Right cardiac atrium (tissue), 5 donors: Measurements from ENCODE around the gene FHIT. TPM values are rescaled to one million over a fixed set of nuclear protein-coding genes. Genes with fewer than 3 reads are reported as not detected.

ENCODE experiments used
- ATAC-seq, 2 donors: fragments of 200-7000 bp; cut with Tn5 transposase; one replicate each; pipeline versions ENCODE4 v1.8.0 to v1.9.1; 2020; ENCODE audit warnings: moderate library complexity in 2 of 2, mild to moderate bottlenecking in 1 of 2
- DNase-seq, 3 donors: peaks; one replicate each; pipeline ENCODE4 v3.0.0-alpha.2; 2020
- H3K27ac ChIP-seq: one replicate; pipeline ENCODE4 v1.5.1; 2013; ENCODE audit warnings: mild to moderate bottlenecking, low read length, control low read depth, moderate library complexity
- H3K27me3 ChIP-seq: one replicate; pipeline ENCODE4 v1.6.1; 2013; ENCODE audit not compliant: control insufficient read depth, insufficient read depth
- H3K4me1 ChIP-seq: one replicate; pipeline ENCODE4 v1.6.1; 2013; ENCODE audit warnings: low read length; ENCODE audit not compliant: control insufficient read depth, insufficient read depth
- H3K4me3 ChIP-seq: one replicate; pipeline ENCODE4 v1.5.1; 2013; ENCODE audit warnings: low read length, control low read depth
- H3K9me3 ChIP-seq: one replicate; pipeline ENCODE4 v1.6.1; 2013; ENCODE audit warnings: low read length; ENCODE audit not compliant: control insufficient read depth
- WGBS: extraction: QIAGEN DNeasy Blood & Tissue Kit; methylation state at CpG from one replicate; pipeline ENCODE4 v1.1.7; 2013; 5-methylcytosine and 5-hydroxymethylcytosine counted together
- intact Hi-C, 4 donors: fragments of 100-400 bp; cut with DNase I; formaldehyde crosslinking; loops; one replicate each; pipeline versions ENCODE4 v1.11.0 to v1.14.0; 2022 to 2023
- polyA plus RNA-seq: library from polyadenylated mRNA; stranded (reverse); fragments of 200-250 nt; gene quantifications from one replicate; pipeline ENCODE4 v1.2.3, GENCODE V29; 2013
- total RNA-seq, 4 donors: library from RNA; stranded (reverse); fragmentation: NEBNext Ultra II Directional; extraction: Animal tissue kit (Norgen Biotek cat#: 25700); gene quantifications; one replicate each; pipeline ENCODE4 v1.2.1, GENCODE V29; 2021
- donor health status: healthy with polysubstance abuse.
- donor health status: DM: no; HTN: yes; CAD: no.
- donor health status: DM: no; HTN: no; CAD: no.
- donor health status: DM: no; HTN: yes; CAD: no; lungs with severe emphysema.
- donor health status: DM: yes; HTN: yes; CAD: no.

The FHIT gene
- total and polyA plus RNA-seq, 5 donors, result 16.5 to 25.8 (median 21.4) TPM

DNA sequence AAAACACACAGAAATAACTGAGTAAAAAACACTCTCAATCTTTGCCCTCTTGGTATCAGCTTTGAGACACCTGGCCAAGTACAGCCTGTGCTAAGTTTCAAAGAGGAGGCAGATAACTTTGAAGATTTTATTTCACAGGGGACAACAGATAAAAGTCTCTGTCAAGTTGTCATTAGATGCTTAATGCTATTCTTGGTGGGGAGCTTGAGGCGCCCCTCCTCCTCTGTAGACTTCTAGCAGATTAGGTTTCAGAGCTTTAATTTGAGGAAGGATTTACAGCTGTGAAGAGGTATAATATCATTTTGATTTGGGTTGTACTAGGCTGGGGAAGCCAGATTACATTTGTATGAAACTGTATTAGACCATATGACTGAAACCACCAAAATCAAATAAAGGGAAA is 620.3 kb downstream of the FHIT start:
- Histone ChIP-seq H3K27me3 (no peaks in the 10 kb centered on the region), H3K27ac (no peak overlapping the region), H3K4me1 (no peaks in the 10 kb centered on the region), H3K9me3 (no peaks in the 10 kb centered on the region), H3K4me3 (no peak overlapping the region)
- intact Hi-C loops, result no loop called here
- DNase-seq, result no peak
- WGBS, result 81% methylated on average over 1 of the region's 1 CpG
- ATAC-seq, result no peak

- ATAC-seq, result no peak
- no peaks in the 10 kb centered on the region for H3K4me1 ChIP-seq
- WGBS, result 61% methylated on average over 2 of the region's 2 CpGs
These were observed 621.4 kb downstream of the FHIT start for GRCh38 chr3:60629816-60630215.

GRCh38 chr3:60622349-60622748 is 628.9 kb downstream of the FHIT start:
- Histone ChIP-seq H3K9me3 (no peaks in the 10 kb centered on the region), H3K27ac (no peak overlapping the region), H3K4me3 (no peak overlapping the region), H3K4me1 (no peaks in the 10 kb centered on the region), H3K27me3 (no peaks in the 10 kb centered on the region)
- WGBS, result 23% methylated on average over 1 of the region's 1 CpG
- no peak for DNase-seq
- intact Hi-C loops, result no loop called here
- ATAC-seq, result no peak

More at GRCh38 chr3:60629816-60630215, 621.4 kb downstream of the FHIT start:
- Histone ChIP-seq H3K27ac (no peak overlapping the region), H3K27me3 (no peaks in the 10 kb centered on the region), H3K9me3 (no peaks in the 10 kb centered on the region), H3K4me3 (no peak overlapping the region)
- DNase-seq, result no peak
- intact Hi-C loops, result no loop called here

- H3K27me3 ChIP-seq, result no peaks in the 10 kb centered on the region
- intact Hi-C loops, result no loop called here
- no peak for ATAC-seq
- H3K4me3 ChIP-seq, result no peak overlapping the region
- H3K9me3 ChIP-seq, result no peaks in the 10 kb centered on the region
- H3K27ac ChIP-seq, result no peak overlapping the region
- WGBS, result 77% methylated on average over 2 of the region's 2 CpGs
- H3K4me1 ChIP-seq, result no peaks in the 10 kb centered on the region
- DNase-seq, result no peak
These were observed 634.1 kb downstream of the FHIT start for GRCh38 chr3:60617188-60617587.

DNA sequence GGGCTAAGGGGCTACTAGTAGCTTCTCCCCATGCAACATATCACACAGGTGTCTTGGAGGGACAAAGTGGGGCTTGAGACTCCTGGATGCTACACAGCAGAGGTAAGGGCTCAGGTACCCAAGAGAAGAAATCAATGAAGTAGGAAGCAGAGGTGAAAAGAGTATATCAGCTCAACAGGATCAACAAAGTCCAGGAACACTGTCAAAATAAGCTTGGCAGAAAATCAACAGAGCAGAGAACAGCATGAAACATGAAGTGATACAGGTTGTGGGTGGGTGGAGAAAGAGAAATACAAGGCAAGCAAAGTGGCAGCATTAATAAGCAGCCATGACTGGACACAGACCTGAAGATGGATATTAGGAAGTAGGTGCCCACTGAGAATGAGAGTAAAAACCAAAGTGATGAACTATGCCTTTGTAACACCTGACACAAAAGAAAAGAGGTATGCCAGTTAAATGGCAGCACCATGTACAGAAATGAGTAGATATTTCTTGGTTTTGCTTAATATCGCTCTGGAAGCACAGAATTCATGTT is 637.4 kb downstream of the FHIT start:
- ATAC-seq, result no peak
- H3K9me3 ChIP-seq, result no peaks in the 10 kb centered on the region
- no peaks in the 10 kb centered on the region for H3K27me3 ChIP-seq
- intact Hi-C loops, result no loop called here
- WGBS, result 82% methylated on average over 1 of the region's 1 CpG
- no peak for DNase-seq
- H3K4me3 ChIP-seq, result no peak overlapping the region
- no peak overlapping the region for H3K27ac ChIP-seq
- no peaks in the 10 kb centered on the region for H3K4me1 ChIP-seq

DNA sequence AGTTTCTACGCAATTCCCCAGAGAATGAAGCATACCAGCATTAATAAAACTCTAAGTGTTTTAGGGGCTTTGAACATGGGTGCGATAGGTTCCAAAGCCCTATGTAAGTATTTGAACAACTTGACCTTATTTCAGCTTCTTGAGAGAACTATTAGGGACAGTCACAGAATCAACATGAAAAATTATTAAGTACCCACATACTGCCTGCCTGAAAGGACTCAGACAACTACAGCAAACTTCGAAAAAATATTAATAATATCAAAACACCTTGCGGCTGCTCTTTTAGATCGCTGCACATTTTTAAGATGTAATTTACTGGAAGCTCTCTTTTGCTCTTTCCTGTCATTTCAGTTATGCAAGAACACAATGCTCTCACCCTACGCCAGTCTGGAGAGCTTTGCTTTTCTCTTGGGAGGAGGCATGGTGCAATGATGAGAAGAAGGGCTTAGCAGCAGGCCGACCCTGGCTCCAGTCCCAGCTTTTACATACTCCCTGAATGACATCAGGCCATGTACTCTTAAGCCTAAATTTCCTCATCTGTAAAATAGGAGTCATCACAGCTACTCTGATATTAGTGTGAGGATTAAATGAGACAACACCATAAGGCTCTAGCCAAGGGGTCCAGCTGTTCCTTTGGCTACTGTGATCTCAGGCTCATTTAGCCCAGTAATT is 640.7 kb downstream of the FHIT start:
- peak; percentile 77 to 90 (median 87) for DNase-seq
- no peaks in the 10 kb centered on the region for H3K9me3 ChIP-seq
- WGBS, result 64% methylated on average over 7 of the region's 7 CpGs
- intact Hi-C loops, result no loop called here
- H3K27me3 ChIP-seq, result no peaks in the 10 kb centered on the region
- H3K27ac ChIP-seq, result no peak overlapping the region
- no peaks in the 10 kb centered on the region for H3K4me1 ChIP-seq
- H3K4me3 ChIP-seq, result no peak overlapping the region
- ATAC-seq, result peak; percentile 90 to 95

- Histone ChIP-seq H3K4me1 (no peaks in the 10 kb centered on the region), H3K9me3 (no peaks in the 10 kb centered on the region), H3K27ac (no peak overlapping the region), H3K4me3 (no peak overlapping the region), H3K27me3 (no peaks in the 10 kb centered on the region)
- ATAC-seq, result no peak
- DNase-seq, result no peak
- 87% methylated on average over 4 of the region's 4 CpGs for WGBS
- intact Hi-C loops, result no loop called here
These were observed 641.8 kb downstream of the FHIT start for GRCh38 chr3:60609446-60609845.

DNA sequence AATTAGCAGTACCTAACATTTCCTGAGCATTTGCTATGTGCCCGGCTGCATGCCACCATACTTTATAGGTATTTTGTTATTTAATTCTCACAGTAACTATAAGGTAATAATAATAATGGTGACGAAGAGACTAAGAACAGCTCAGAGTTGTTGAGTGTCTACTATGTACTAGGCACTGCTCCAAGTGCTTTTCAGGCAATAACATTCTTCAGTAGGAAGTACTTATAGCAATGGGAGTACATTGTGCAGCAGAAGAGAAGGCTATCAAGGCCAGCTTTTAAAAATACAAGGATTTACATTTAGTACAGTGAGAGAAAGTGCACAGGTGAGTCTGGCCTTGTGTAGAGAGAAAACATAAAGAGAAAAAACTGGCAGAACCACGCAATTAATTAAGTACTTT is 647.4 kb downstream of the FHIT start:
- Histone ChIP-seq H3K27ac (no peak overlapping the region), H3K4me1 (no peaks in the 10 kb centered on the region), H3K27me3 (no peaks in the 10 kb centered on the region), H3K4me3 (no peak overlapping the region), H3K9me3 (no peaks in the 10 kb centered on the region)
- DNase-seq (no peak), ATAC-seq (no peak)
- 82% methylated on average over 3 of the region's 3 CpGs for WGBS
- intact Hi-C loops, result no loop called here

DNA sequence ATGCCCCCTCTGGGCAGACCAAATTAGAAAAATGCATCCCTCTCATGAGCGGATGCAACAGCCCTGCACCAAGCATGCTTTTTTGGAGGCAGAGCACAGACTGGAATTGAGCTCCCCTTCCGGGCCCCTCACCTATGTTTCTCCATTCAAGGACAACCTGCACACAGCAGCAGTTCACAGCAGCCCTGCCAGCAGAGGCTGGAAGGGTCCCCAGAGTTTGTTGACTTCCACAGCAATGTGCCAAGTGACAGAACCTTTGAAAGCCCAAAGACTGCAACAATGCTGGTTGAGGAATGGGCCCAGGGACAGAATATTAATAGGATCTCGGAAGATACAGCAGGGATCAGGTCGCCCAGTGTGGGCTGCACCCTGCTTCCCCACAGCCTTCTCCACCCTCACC is 650.4 kb downstream of the FHIT start:
- ATAC-seq, result no peak
- H3K27me3 ChIP-seq, result no peaks in the 10 kb centered on the region
- WGBS, result 83% methylated on average over 4 of the region's 4 CpGs
- H3K4me1 ChIP-seq, result no peaks in the 10 kb centered on the region
- intact Hi-C loops, result no loop called here
- DNase-seq, result no peak
- H3K9me3 ChIP-seq, result no peaks in the 10 kb centered on the region
- no peak overlapping the region for H3K4me3 ChIP-seq
- H3K27ac ChIP-seq, result no peak overlapping the region

- no peaks in the 10 kb centered on the region for H3K4me1 ChIP-seq
- ATAC-seq (no peak), DNase-seq (no peak)
- no peak overlapping the region for H3K27ac ChIP-seq
- no peaks in the 10 kb centered on the region for H3K27me3 ChIP-seq
- intact Hi-C loops, result no loop called here
- H3K9me3 ChIP-seq, result no peaks in the 10 kb centered on the region
- no peak overlapping the region for H3K4me3 ChIP-seq
- WGBS, result 75% methylated on average over 1 of the region's 1 CpG
These were observed 651.7 kb downstream of the FHIT start for GRCh38 chr3:60599586-60599985.

- H3K4me1 ChIP-seq, result peaks cover 3% of the 10 kb centered on the region
- WGBS, result 57% methylated on average over 2 of the region's 2 CpGs
- intact Hi-C loops, result no loop called here
These were observed 652.6 kb downstream of the FHIT start for GRCh38 chr3:60598671-60599070.

DNA sequence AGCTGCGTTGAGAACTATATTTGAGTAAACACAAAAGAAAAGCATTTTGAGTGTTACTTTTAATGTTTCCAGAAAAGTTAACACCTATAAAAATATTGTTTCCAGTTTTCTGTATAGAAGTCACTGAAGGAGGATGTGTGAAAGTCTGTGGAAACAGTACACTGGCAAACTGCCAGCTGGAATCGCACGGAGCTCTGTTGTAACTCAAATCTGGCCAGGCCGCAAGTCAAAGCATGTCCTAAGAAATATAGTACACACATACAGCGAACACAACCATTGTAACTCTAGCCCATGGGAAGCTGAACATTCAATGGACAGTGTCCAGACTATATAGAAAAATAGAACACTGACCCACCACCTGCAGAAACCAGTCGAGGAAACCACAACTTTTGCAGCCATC is 657.2 kb downstream of the FHIT start:
- ATAC-seq (peak; percentile 81 to 84), DNase-seq (peak; percentile 81 to 90 (median 81))
- H3K9me3 ChIP-seq, result no peaks in the 10 kb centered on the region
- H3K27ac ChIP-seq, result no peak overlapping the region
- H3K27me3 ChIP-seq, result no peaks in the 10 kb centered on the region
- no peak overlapping the region for H3K4me3 ChIP-seq
- WGBS, result 19% methylated on average over 6 of the region's 6 CpGs
- intact Hi-C loops, result no loop called here
- H3K4me1 ChIP-seq, result peaks cover 8% of the 10 kb centered on the region

More at GRCh38 chr3:60598671-60599070, 652.6 kb downstream of the FHIT start:
- DNase-seq (no peak), ATAC-seq (no peak)
- Histone ChIP-seq H3K9me3 (no peaks in the 10 kb centered on the region), H3K27me3 (no peaks in the 10 kb centered on the region), H3K27ac (no peak overlapping the region), H3K4me3 (no peak overlapping the region)
